ENCODE data around the gene ALPG. TPM values are rescaled to one million over a fixed set of nuclear protein-coding genes. Genes with fewer than 3 reads are reported as not detected.
"Not testable (repeated sequence)": the region's sequence is repeated elsewhere in the genome, so short reads cannot be mapped to it uniquely, and the experiment has no call there.

ALPG gene
- total and polyA plus RNA-seq, 2 donors (not counting 3 experiments of a cell fraction or from before 2014, with no cell fraction given): not detected

DNA sequence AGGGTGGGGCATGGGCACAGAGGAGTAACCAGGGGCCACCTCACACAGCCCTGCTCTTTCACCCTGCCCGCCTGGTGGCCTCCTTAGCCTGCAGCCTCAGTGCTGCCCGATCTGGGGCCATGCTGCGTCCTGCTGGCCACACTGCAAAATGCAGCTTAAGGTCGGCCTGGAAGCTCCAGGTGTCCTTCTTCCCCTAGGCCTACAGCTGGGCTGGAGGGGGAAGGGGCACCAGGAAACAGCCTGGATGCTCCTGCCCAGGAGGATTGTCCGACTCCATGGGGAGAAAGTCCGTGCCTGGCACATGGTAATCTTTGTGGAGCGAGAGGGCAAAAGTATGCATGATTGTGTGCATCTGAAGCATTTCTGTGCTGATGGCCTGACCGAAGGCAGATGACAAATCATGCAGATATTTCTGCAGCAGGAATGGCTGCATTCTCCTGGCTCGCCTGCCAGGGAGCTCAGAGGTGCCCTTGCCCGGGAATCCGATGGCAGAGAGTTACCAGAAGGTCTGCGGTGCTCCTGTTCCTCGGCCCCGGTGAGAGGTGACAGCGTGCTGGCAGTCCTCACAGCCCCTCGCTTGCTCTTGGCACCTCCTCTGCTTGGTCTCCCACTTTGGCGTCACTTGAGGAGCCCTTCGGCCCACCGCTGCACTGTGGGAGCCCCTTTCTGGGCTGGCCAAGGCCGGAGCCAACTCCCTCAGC is 40.9 kb upstream of the ALPG start:
- TF ChIP-seq, protein P1, sequence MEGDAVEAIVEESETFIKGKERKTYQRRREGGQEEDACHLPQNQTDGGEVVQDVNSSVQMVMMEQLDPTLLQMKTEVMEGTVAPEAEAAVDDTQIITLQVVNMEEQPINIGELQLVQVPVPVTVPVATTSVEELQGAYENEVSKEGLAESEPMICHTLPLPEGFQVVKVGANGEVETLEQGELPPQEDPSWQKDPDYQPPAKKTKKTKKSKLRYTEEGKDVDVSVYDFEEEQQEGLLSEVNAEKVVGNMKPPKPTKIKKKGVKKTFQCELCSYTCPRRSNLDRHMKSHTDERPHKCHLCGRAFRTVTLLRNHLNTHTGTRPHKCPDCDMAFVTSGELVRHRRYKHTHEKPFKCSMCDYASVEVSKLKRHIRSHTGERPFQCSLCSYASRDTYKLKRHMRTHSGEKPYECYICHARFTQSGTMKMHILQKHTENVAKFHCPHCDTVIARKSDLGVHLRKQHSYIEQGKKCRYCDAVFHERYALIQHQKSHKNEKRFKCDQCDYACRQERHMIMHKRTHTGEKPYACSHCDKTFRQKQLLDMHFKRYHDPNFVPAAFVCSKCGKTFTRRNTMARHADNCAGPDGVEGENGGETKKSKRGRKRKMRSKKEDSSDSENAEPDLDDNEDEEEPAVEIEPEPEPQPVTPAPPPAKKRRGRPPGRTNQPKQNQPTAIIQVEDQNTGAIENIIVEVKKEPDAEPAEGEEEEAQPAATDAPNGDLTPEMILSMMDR (IDR thresholded peaks at IDR 0.05; ENCODE audit: extremely low read depth in 1 of 2, insufficient read depth in 1 of 2, low read depth in 1 of 2, low read length in 2 of 2): peak; percentile 24 to 57
- TF ChIP-seq MYC (IDR thresholded peaks at IDR 0.05; ENCODE audit: low read depth, low read length): no peak
- Histone ChIP-seq H3K9me1 (replicated peaks; ENCODE audit: control insufficient read depth, extremely low read depth, insufficient read depth, low read length) (no peaks in the 10 kb centered on the region), H3K9me3 (replicated peaks; ENCODE audit: control insufficient read depth, insufficient read depth, low read length) (no peaks in the 10 kb centered on the region), H3K4me2 (ENCODE audit: insufficient read depth, low read length) (no peak overlapping the region), H2AFZ (ENCODE audit: low read depth, low read length) (no peak overlapping the region), H3K36me3 (ENCODE audit: control insufficient read depth in 2 of 2, extremely low read depth in 1 of 2, insufficient read depth in 2 of 2, low read length in 2 of 2) (no peaks in the 10 kb centered on the region), H4K20me1 (replicated peaks; ENCODE audit: control insufficient read depth, extremely low read depth, insufficient read depth, low read length) (no peaks in the 10 kb centered on the region), H3K4me3 (replicated peaks in 1 of 3; ENCODE audit: insufficient read depth in 1 of 3, low read depth in 1 of 3, low read length in 3 of 3) (no peak overlapping the region), H3K27me3 (ENCODE audit: control insufficient read depth in 2 of 2, insufficient read depth in 2 of 2, low read length in 2 of 2) (no peaks in the 10 kb centered on the region), H3K79me2 (ENCODE audit: control insufficient read depth, insufficient read depth, low read length) (no peaks in the 10 kb centered on the region), H3K9ac (replicated peaks; ENCODE audit: extremely low read depth, insufficient read depth, low read length) (no peak overlapping the region), H3K4me1 (ENCODE audit: control insufficient read depth, extremely low read depth, insufficient read depth, low read length) (no peaks in the 10 kb centered on the region), H3K27ac (ENCODE audit: insufficient read depth, low read depth, low read length) (no peak overlapping the region)
- dilution Hi-C loops (cut with MboI; ENCODE audit: extremely low pct_ligation_motif_present, low sequenced_read_pairs) (no loop called here), intact Hi-C loops (cut with micrococcal nuclease) (loop anchor here (1.0 kb wide), 1 partner anchor 459 kb away; no protein-coding TSS in a partner anchor)
- FAIRE-seq: peak; percentile 44
- no peak for DNase-seq (ENCODE audit: low read depth, low spot score)
- BruUV-seq (replicated peaks): no TSS peak
- POLR2A ChIA-PET: no interaction called here
- CTCF ChIA-PET: interaction anchor here (0.6 to 3.6 kb wide), 11 partner anchors 10 to 465 kb away, joined by 3 to 13 read pairs (median 4); partner anchors contain the start of gene NPPC

DNA sequence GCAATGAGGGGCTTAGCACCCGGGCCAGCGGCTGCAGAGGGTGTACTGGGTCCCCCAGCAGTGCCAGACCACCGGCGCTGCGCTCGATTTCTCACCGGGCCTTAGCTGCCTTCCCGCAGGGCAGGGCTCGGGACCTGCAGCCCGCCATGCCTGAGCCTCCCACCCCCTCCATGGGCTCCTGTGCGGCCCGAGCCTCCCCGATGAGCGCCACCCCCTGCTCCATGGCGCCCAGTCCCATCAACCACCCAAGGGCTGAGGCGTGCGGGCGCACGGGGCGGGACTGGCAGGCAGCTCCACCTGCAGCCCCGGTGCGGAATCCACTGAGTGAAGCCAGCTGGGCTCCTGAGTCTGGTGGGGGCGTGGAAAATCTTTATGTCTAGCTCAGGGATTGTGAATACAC is 40.2 kb upstream of the ALPG start:
- H3K9me3 ChIP-seq (replicated peaks; ENCODE audit: control insufficient read depth, insufficient read depth, low read length); DNase-seq (ENCODE audit: low read depth, low spot score); POLR2A ChIA-PET; H4K20me1 ChIP-seq (replicated peaks; ENCODE audit: control insufficient read depth, extremely low read depth, insufficient read depth, low read length); dilution Hi-C loops (cut with MboI; ENCODE audit: extremely low pct_ligation_motif_present, low sequenced_read_pairs); H3K79me2 ChIP-seq (ENCODE audit: control insufficient read depth, insufficient read depth, low read length); FAIRE-seq; intact Hi-C loops (cut with micrococcal nuclease); H3K4me3 ChIP-seq (replicated peaks in 1 of 3; ENCODE audit: insufficient read depth in 1 of 3, low read depth in 1 of 3, low read length in 3 of 3); H3K36me3 ChIP-seq (ENCODE audit: control insufficient read depth in 2 of 2, extremely low read depth in 1 of 2, insufficient read depth in 2 of 2, low read length in 2 of 2); H3K27me3 ChIP-seq (ENCODE audit: control insufficient read depth in 2 of 2, insufficient read depth in 2 of 2, low read length in 2 of 2); H2AFZ ChIP-seq (ENCODE audit: low read depth, low read length); H3K9me1 ChIP-seq (replicated peaks; ENCODE audit: control insufficient read depth, extremely low read depth, insufficient read depth, low read length); H3K9ac ChIP-seq (replicated peaks; ENCODE audit: extremely low read depth, insufficient read depth, low read length); H3K4me2 ChIP-seq (ENCODE audit: insufficient read depth, low read length); H3K27ac ChIP-seq (ENCODE audit: insufficient read depth, low read depth, low read length); H3K4me1 ChIP-seq (ENCODE audit: control insufficient read depth, extremely low read depth, insufficient read depth, low read length); BruUV-seq (replicated peaks): not testable (repeated sequence)
- CTCF ChIA-PET: interaction anchor here (0.8 to 3.6 kb wide), 5 partner anchors 11 to 461 kb away, joined by 3 to 13 read pairs (median 7); partner anchors contain the start of gene ALPP

Data from endothelial cell of umbilical vein (primary cell).